GM19372 (cell line): ENCODE measurements around the gene ATP5PB.

Source experiments
- ATAC-seq: cut with Tn5 transposase; IDR thresholded peaks from one replicate; pipeline ENCODE4 v1.9.1; 2021; ENCODE audit warnings: mild to moderate bottlenecking, low read depth, moderate library complexity; ENCODE audit not compliant: unreplicated experiment

ATP5PB gene

DNA sequence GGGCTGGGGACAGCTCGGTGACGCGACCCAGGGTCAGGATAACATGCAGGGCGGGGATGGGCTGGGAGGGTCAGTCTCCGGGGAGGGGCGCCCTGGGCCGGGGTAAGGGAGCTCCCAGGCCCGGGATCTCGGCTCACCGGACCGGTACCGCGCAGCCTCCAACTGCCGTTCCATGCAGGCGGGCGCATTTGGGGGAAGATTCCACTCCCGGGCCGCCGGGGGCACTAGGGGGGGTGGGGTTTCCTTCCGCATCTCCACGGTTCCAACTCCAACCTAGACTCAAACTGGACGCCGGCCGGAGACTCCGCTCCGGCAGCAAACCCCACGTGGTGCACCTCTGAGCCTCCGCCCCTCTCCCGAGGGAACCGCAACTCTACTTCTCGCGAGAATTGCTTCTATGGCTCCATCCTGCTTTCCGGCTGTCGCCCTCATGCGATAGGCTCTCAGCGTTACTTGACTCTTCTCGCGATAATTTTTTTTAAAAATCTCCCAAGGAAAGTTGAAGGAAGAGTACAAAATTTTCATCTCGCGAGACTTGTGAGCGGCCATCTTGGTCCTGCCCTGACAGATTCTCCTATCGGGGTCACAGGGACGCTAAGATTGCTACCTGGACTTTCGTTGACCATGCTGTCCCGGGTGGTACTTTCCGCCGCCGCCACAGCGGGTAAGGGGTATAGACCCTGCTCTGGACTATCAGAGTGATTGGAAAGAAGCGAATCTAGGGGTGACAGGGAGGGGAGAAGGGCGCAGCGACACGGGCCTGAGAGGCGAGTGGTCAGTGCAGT, at the start of gene ATP5PB, which contains the start of gene WDR77:
TSS of gene ATP5PB (plus strand) at position 547 of the 785 bp plus-strand sequence. CDS start at position 625, 78 bp downstream.
TSS of gene WDR77 (minus strand) at position 339 of the 785 bp plus-strand sequence. CDS start at position 252, 87 bp downstream.
- peak; percentile 93 for ATAC-seq

GRCh38 chr1:111399792-111400610, 49.3 kb upstream of the ATP5PB start:
- no peak for ATAC-seq

DNA sequence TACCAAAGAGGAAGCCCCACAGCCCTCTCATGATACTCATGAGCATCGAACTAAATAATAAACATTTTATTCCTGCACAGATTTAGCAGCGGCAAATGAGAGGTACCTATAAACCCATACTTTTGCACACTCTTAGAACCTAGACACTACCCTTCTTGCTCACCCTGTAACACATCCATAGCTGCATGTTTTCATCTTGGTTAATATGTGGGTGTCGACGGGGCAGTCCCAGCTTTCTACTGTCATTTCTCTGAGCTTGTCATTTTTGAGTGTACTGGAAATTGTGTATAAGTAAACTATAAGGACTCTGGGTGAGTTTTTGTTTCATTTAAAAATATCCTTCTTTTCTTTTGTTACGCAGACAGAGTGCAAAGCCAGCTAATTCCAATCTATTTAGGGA, 47.2 kb upstream of the ATP5PB start:
- ATAC-seq: no peak

DNA sequence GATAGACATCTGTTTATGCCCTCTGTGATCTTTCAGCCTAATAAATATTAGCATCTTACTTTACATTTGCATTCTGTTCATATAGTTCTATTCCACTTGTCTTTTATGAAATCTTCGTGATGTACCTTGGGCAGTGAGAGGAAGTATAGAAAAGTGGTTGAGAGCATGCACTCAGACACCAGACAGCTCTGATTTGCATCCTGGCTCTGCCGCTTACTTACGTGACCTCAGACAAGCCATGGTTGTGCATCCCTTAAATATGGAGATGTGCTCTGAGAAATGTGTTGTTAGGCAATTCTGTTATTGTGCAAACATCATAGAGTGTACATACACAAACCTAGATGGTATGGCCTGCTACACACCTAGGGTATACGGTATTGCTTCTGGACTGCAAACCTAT, 44.7 kb upstream of the ATP5PB start:
- no peak for ATAC-seq

- peak; percentile 88 for ATAC-seq
These were observed 42.9 kb upstream of the ATP5PB start for GRCh38 chr1:111406321-111406768.

GRCh38 chr1:111407301-111407700, 42.0 kb upstream of the ATP5PB start:
- ATAC-seq: no peak

DNA sequence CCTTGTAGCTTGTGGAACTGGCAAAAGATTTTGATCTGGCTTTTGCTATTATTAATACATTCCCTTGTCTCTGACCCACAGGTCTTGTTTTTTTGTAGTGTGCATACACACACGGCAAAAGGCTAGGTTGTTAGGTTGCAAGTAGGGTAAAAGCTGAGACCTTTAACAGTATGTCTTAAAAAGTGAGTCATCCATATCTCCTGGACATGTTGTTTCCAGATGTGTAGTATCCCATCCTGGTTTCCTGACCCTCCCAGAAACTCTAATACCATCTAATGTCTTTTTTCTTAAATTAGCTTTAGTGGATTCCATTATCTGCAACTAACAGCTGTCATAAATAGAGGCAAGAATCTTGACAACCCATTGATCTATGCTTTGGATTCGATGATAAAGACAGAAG, 36.4 kb upstream of the ATP5PB start:
- ATAC-seq: no peak

- no peak for ATAC-seq
These were observed 34.5 kb upstream of the ATP5PB start for GRCh38 chr1:111414756-111415155.

DNA sequence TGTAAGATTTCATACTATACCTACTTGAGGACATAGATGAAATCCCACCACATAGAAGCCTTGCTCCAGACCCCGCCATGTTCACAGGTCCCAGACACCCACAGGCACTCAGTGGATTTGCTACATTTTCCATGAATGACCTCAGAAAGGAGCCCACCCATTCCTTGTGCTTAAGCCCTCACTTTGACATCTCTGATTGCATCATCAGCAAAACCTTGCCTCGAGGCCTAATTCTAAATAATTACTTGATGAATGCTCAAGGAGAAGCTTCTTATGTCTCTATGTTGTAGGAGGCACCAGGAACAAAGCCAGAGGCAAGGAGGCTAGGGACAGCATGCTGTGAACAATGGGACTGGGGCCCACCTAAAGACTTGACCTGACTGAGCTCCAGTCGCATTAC, 33.8 kb upstream of the ATP5PB start:
- ATAC-seq: no peak

- ATAC-seq: no peak
These were observed 31.5 kb upstream of the ATP5PB start for GRCh38 chr1:111417755-111418154.

DNA sequence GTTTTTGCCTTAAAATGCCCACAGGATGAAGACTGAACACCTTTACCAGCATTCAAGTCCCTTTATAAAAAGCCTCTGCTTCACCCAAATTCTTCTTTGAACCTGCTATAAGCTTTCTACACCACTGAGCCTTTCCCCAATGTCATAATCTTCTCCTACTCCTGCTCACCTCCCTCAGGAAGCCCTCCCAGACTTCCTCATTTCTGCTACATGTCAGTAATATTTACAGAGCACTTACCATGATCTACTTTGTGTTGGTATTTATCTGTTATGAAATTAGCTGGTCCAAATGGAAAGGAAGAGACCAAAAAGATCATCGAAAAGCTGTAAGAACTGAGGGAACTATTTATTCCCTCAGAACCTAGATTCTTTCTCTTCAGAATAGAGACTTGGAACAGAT, 30.2 kb upstream of the ATP5PB start:
- ATAC-seq: no peak

GRCh38 chr1:111420377-111420776, 28.9 kb upstream of the ATP5PB start:
- ATAC-seq: no peak

DNA sequence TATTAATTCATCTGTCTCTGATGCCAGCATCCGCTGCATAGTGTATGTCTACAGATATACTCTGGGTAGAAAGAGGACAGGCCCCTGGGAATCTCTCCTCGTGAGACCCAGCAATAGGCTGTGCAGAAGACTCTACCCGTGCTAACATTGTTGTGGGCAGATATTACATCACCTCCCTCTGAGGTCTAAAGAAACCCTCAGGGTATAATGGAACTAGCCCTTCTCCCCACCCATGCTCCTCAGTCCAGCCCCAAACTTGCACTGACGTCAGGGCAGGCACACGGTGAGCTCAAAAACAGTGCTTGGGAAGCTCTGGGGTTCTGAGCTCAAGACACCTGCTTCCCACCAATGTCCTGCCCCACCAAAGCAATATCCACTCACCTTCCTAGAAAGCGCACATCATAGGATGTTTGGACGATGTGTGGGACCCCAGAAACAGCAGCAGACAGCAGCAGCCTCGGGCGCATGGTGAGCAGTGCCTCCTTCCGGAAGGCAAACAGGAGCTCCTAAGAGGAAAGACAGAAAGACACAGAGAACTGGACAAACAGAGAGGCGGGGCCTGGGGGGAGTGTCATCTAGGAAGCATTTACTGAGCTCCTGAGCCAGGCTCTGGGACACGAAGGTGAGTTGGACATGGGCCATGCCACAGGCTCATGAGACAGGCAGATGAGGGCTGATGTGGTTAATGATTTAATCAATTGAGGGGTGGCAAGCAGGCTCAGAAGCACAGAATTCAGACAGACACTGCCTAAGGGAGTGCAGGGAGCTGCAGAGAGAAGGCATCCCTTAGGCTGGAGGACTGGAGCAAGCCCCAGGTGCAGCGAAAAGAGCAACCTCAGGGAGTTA, 26.5 kb upstream of the ATP5PB start:
- no peak for ATAC-seq

DNA sequence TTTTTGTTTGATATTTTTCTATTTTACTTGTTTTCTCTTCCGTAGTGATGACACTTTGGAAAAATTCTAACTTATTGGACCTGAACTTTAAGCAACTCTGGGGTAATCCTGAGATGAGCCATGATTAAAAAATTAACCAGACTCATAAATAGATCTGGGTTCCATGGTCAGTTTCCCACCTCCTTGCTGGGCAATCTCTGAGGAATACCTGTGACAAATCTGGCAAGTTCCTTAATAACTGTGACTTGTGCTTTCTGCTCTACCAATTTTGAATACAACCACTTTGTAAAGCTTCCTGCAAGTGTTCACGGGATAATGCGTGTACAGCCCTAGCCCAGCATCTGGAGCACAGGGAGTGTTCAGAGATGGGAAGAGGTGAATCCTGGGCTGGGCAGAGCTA, 25.0 kb upstream of the ATP5PB start:
- ATAC-seq: no peak

- no peak for ATAC-seq
These were observed 12.5 kb upstream of the ATP5PB start for GRCh38 chr1:111436726-111437125.

DNA sequence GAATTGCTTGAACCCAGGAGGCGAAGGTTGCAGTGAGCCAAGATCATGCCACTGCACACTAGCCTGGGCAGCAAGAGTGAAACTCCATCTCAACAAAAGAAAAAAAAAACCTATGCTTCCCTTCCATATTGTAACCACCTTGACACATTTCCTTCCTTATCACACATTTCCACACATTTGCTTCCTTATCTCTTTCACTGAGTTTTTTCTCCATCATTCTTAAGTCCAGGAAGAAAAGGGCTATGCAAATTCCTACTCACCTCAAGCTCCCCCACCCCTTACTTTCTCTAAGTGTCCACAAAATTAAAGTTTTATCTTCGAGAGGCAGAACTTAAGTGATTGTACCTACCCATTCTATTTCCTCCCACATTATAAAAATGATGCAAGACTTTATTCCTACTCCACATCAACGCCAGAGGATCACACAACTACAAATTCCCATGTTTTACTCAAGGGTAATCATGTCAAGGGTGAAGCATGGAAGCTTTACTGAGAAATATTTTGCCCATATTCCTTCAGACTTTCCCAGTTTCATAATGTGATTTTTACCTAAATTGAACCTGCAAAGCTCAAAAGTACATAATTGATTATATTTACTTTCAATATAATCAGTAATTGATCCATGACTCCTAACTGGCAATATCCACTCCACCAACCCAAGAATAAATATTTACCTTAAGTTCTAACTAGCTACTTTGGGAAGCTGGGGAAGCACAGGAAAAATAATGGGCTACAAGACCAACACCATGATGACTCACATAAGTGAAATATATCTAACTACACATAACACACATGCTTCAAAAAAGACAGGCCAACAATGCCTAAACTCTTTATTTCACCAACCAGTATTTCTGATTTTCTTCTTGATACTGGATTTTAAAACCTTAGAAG, 9.6 kb upstream of the ATP5PB start:
- ATAC-seq: no peak

- no peak for ATAC-seq
These were observed 7.6 kb upstream of the ATP5PB start for GRCh38 chr1:111441573-111442192.

- ATAC-seq: no peak
These were observed 6.8 kb upstream of the ATP5PB start for GRCh38 chr1:111442457-111442856.

- no peak for ATAC-seq
These were observed 5.2 kb upstream of the ATP5PB start for GRCh38 chr1:111444031-111444430.
